Adrenal gland (tissue), 12 donors: Measurements from ENCODE around the gene SHLD1. TPM values are rescaled to one million over a fixed set of nuclear protein-coding genes. Genes with fewer than 3 reads are reported as not detected.

Source experiments
- DNase-seq, 7 donors: peaks; one replicate each; pipeline ENCODE4 v3.0.0-alpha.2; 2019 to 2020
- H3K27ac ChIP-seq, 5 donors: fragments of 200-600 bp; sonication (generic) in 4 of 5; 1 replicate in 3 of 5; 2 replicates in 2 of 5; pipeline versions ENCODE4 v1.5.1 to v1.8.0; 2016 to 2020; ENCODE audit warnings: mild to moderate bottlenecking in 1 of 5
- H3K27me3 ChIP-seq: fragments of 200-600 bp; 2 replicates; pipeline ENCODE4 v1.8.0; 2021
- H3K36me3 ChIP-seq, 2 donors: fragments of 200-600 bp; replicated peaks in 1 of 2; 1 replicate in 1 of 2; 2 replicates in 1 of 2; pipeline versions ENCODE4 v1.5.1 to v1.8.0; 2018 to 2022
- H3K4me1 ChIP-seq, 2 donors: fragments of 200-600 bp; replicated peaks in 1 of 2; 1 replicate in 1 of 2; 2 replicates in 1 of 2; pipeline versions ENCODE4 v1.5.1 to v1.8.0; 2018 to 2021
- H3K4me3 ChIP-seq, 4 donors: fragments of 200-600 bp; sonication (generic) in 3 of 4; one replicate each; pipeline ENCODE4 v1.5.1; 2016 to 2018
- H3K9me3 ChIP-seq, 3 donors: fragments of 200-600 bp; sonication (generic) in 1 of 3; replicated peaks in 1 of 3; 1 replicate in 2 of 3; 2 replicates in 1 of 3; pipeline versions ENCODE4 v1.5.1 to v1.8.0; 2016 to 2021
- CTCF ChIP-seq, 6 experiments: fragments of 450-650 bp in 4 of 6; fragments of 200-600 bp in 2 of 6; sonication (generic) in 1 of 6; IDR thresholded peaks; 1 replicate in 5 of 6; 2 replicates in 1 of 6; pipeline versions ENCODE4 v1.5.1 to v1.8.0; 2016 to 2021; ENCODE audit warnings: antibody characterized with exemption in 6 of 6, mild to moderate bottlenecking in 2 of 6, moderate library complexity in 1 of 6
- POLR2A ChIP-seq, 2 donors: fragments of 450-650 bp; IDR thresholded peaks; one replicate each; pipeline ENCODE4 v1.6.1; 2017; ENCODE audit warnings: antibody characterized with exemption in 2 of 2, mild to moderate bottlenecking in 2 of 2, moderate library complexity in 1 of 2
- WGBS, 4 donors: extraction: QIAGEN DNeasy Blood & Tissue Kit in 2 of 4; methylation state at CpG; one replicate each; pipeline versions ENCODE4 v1.1.5 to v1.1.7; 2013 to 2017; 5-methylcytosine and 5-hydroxymethylcytosine counted together
- intact Hi-C, 2 donors: fragments of 100-400 bp; cut with DNase I; formaldehyde crosslinking; loops; one replicate each; pipeline versions ENCODE4 v1.14.1 to v1.15.0; 2022 to 2023
- polyA plus RNA-seq, 3 donors: library from polyadenylated mRNA; stranded (reverse); fragments of 200-250 nt in 2 of 3; fragments of 350-450 nt in 1 of 3; fragmentation: Illumina TruSeq in 1 of 3; extraction: RNeasy Lipid Tissue Mini Kit (QIAGEN cat#74804) in 1 of 3; gene quantifications; one replicate each; pipeline ENCODE4 v1.2.3, GENCODE V29; 2013 to 2014
- total RNA-seq, 9 donors: library from RNA; depleted of rRNA in 4 of 9; stranded (reverse); fragments of >200 nt in 4 of 9; fragments of 120-200 nt in 1 of 9; fragmentation: NEBNext Ultra II Directional in 1 of 9; extraction: Animal tissue kit (Norgen Biotek cat#: 25700) in 1 of 9; gene quantifications; one replicate each; pipeline versions ENCODE4 v1.1.0 to v1.2.4, GENCODE V29; 2013 to 2023
- donor health status: healthy with polysubstance abuse.
- donor health status: Bipolar disorder and iron deficiency.
- donor health status: DM: yes; HTN: yes; CAD: no.
- donor health status: DM: no; HTN: no; CAD: no.
- donor health status: DM: no; HTN: no; CAD: no.
- donor health status: DM: yes; HTN: yes; CAD: no.

SHLD1 gene
- total and polyA plus RNA-seq, 12 donors, result 3.6 to 18.0 (median 13.0) TPM

DNA sequence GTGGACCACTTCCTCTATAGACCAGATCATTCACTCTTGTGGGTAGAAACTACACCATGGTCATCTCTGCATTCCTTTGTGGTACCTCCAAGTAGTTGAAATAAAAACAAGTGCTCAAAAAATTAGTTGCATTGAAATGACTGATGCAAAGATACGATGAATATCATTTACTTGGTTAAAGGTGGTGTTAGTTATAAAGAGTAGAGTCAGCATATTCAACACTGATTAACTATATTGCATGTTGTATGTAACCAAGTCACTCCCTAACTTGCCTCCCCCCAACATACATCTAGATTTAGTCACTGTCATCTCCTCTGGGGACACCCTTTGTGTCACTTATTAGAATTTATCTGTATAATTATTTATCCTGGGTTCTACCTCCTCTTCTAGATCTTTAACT is 77.7 kb downstream of the SHLD1 start:
- Histone ChIP-seq H3K4me3 (no peak overlapping the region), H3K27me3 (no peaks in the 10 kb centered on the region), H3K4me1 (peaks cover 15 to 47% of the 10 kb centered on the region in 2 donors), H3K9me3 (no peaks in the 10 kb centered on the region), H3K27ac (peak overlapping the region in 1 of 5 donors; percentile 57), H3K36me3 (no peaks in the 10 kb centered on the region)
- TF ChIP-seq POLR2A (IDR thresholded peaks at IDR 0.05) (no peak), CTCF (IDR thresholded peaks at IDR 0.05) (no peak)
- whole genome bisulfite sequencing, 4 donors, result 96 to 100% (median 98%) methylated on average over 1 of the region's 1 CpG
- intact Hi-C loops, result no loop called here
- DNase-seq, result no peak

GRCh38 chr20:5829241-5829809 is 79.1 kb downstream of the SHLD1 start:
- Histone ChIP-seq H3K36me3 (no peaks in the 10 kb centered on the region), H3K4me3 (no peak overlapping the region)

DNA sequence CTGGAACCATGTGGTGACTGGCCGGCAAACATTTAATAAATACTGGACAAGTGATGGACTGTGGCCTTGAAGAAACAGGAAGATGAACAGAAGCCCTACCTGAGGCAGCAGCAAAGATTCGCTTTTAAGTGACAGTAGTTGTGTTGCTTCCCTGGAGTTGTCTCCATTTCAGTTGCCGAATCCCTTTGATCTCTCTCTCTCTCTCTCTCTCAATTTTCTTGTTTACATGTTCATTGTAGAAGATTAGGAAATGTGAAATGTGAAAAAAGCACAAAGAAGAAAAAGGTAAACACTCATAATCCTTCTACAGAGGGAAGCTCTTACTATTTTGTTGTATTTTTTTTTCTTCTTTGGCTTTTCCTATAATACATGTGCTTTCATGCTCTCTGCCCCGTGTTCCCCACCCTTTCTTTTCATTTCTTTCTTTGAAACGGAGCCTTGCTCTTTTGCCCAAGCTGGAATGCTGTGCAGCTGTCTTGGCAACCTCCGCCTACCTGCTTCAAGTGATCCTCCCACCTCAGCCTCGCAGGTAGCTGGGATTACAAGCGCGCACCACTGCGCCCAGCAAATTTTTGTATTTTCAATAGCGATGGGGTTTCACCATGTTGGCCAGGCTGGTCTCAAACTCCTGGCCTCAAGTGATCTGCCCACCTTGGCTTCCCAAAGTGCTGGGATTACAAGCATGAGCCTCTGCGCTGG is 81.5 kb downstream of the SHLD1 start:
- peak overlapping the region in 4 of 5 donors; percentile 15 to 89 (median 58) for H3K27ac ChIP-seq
- peaks cover 38 to 77% of the 10 kb centered on the region in 2 donors for H3K4me1 ChIP-seq
- DNase-seq, result no peak
- H3K36me3 ChIP-seq, result no peaks in the 10 kb centered on the region
- intact Hi-C loops, result no loop called here
- no peak overlapping the region for H3K4me3 ChIP-seq
- 84 to 88% (median 87%) methylated on average over 12 of the region's 12 CpGs for WGBS, 4 donors
- no peak for TF ChIP-seq CTCF (IDR thresholded peaks at IDR 0.05)
- no peak for TF ChIP-seq POLR2A (IDR thresholded peaks at IDR 0.05)
- no peaks in the 10 kb centered on the region for H3K9me3 ChIP-seq
- no peaks in the 10 kb centered on the region for H3K27me3 ChIP-seq

More at GRCh38 chr20:5829241-5829809, 79.1 kb downstream of the SHLD1 start:
- Histone ChIP-seq H3K27me3 (no peaks in the 10 kb centered on the region), H3K4me1 (peaks cover 19 to 53% of the 10 kb centered on the region in 2 donors), H3K27ac (peak overlapping the region in 1 of 5 donors; percentile 6), H3K9me3 (no peaks in the 10 kb centered on the region)
- TF ChIP-seq CTCF (IDR thresholded peaks at IDR 0.05) (no peak), POLR2A (IDR thresholded peaks at IDR 0.05) (no peak)
- 55 to 76% (median 72%) methylated on average over 3 of the region's 3 CpGs for WGBS, 4 donors
- DNase-seq, result no peak
- intact Hi-C loops, result no loop called here

DNA sequence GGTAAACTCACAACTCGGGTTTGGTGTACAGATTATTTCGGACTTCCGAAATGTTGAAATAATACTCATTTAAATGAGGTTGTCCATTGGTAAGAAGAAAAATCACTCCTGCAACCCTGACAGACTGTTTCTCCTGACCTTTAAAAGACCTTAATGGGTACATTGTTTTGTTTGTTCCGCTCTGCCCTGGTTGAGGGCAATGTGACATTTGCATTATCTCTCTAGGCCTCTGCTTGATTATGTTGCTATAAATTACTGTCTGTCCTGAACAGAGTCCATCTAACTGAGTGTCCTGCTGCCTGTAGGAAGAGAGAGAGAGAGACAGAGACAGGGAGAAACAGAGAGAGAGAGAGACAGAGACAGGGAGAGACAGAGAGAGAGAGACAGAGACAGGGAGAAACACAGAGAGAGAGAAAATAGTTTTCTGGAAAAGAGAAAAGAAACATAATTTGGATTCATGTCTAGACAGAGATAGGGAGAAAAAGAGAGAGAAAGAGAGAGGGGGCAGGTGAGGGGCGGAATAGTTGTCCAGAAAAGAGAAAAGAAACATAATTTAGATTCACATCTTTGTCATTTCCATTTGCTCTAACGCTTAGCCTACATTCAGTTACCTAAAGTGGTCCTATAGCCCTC is 83.2 kb downstream of the SHLD1 start:
- no peak for TF ChIP-seq CTCF (IDR thresholded peaks at IDR 0.05)
- no peak for TF ChIP-seq POLR2A (IDR thresholded peaks at IDR 0.05)
- H3K27me3 ChIP-seq, result no peaks in the 10 kb centered on the region
- intact Hi-C loops, result no loop called here
- no peaks in the 10 kb centered on the region for H3K9me3 ChIP-seq
- DNase-seq, result peak in 2 of 7 donors; percentile 44 to 45
- peak overlapping the region; percentile 5 to 89 (median 66) for H3K27ac ChIP-seq
- peaks cover 41 to 81% of the 10 kb centered on the region in 2 donors for H3K4me1 ChIP-seq
- no peak overlapping the region for H3K4me3 ChIP-seq
- H3K36me3 ChIP-seq, result no peaks in the 10 kb centered on the region
- 48 to 55% (median 49%) methylated on average over 6 of the region's 6 CpGs for WGBS, 4 donors
